Heart left ventricle (tissue), 13 donors: Measurements from ENCODE around the gene ARMC5.

Source experiments
- POLR2A ChIP-seq, 2 donors: fragments of 450-650 bp; IDR thresholded peaks; one replicate each; pipeline ENCODE4 v1.6.1; 2017; ENCODE audit warnings: antibody characterized with exemption in 2 of 2, mild to moderate bottlenecking in 2 of 2, moderate library complexity in 2 of 2
- TF ChIP-seq, protein P1 (sequence below), 12 donors: fragments of 200-600 bp; sonication (generic) in 4 of 12; IDR thresholded peaks; one replicate each; pipeline versions ENCODE4 v1.5.0 to v1.8.0; 2018 to 2022; ENCODE audit warnings: antibody characterized with exemption in 12 of 12, mild to moderate bottlenecking in 5 of 12
- donor health status: ischemic (EF 13 %, LVEDD 7.1; RV severe dilation, severe dysfunction).
- donor health status: DM: no; HTN: yes; CAD: no.
- donor health status: DM: no; HTN: no; CAD: no.
- donor health status: ischemic (EF 25% LVEDD 6.9; RV normal size, moderate dysfunction).
- donor health status: ischemic (EF 25% LVEDD 5.7; RV mildly dilated, moderate dysfunction).
- donor health status: ischemic (EF 35%, LVEDD 5.7; RV mildly dilated, moderate dysfunction).
- donor health status: nonischemic (EF 11% LVEDD 7.7; RV severe dilation, severe dysfunction).
- donor health status: DM: yes; HTN: yes; CAD: no.
- donor health status: PGD.
- donor health status: ischemic (EF 29% LVEDD 5.4; RV normal size, mild dysfunction).
- donor health status: nonischemic (EF 23%, LVEDD 6.1; RV moderate dilation, normal function).

DNA sequence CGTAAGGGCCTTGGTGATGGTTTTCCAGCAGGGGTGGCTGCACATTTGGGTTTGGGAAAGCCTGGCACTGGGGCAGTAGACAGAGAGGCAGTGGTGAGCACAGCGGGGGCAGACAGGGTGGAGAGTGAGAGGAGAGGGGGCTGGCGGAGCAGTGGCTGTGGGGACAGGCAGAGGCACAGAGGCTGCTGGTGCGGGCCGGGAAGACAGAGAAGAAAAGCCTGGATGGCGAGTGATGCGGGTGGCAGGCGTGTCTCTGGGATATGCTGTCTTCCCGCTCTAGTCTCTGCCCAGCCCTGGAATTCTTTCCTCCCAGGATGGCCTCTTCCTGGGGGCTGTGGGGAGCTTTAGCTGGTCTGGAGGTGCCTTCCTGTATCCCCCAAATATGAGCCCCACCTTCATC is 49.2 kb upstream of the ARMC5 start:
- TF ChIP-seq, protein P1, sequence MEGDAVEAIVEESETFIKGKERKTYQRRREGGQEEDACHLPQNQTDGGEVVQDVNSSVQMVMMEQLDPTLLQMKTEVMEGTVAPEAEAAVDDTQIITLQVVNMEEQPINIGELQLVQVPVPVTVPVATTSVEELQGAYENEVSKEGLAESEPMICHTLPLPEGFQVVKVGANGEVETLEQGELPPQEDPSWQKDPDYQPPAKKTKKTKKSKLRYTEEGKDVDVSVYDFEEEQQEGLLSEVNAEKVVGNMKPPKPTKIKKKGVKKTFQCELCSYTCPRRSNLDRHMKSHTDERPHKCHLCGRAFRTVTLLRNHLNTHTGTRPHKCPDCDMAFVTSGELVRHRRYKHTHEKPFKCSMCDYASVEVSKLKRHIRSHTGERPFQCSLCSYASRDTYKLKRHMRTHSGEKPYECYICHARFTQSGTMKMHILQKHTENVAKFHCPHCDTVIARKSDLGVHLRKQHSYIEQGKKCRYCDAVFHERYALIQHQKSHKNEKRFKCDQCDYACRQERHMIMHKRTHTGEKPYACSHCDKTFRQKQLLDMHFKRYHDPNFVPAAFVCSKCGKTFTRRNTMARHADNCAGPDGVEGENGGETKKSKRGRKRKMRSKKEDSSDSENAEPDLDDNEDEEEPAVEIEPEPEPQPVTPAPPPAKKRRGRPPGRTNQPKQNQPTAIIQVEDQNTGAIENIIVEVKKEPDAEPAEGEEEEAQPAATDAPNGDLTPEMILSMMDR (IDR thresholded peaks at IDR 0.05): no peak
- TF ChIP-seq POLR2A (IDR thresholded peaks at IDR 0.05): no peak
